Measurements from ENCODE around the gene MARCHF9. TPM values are rescaled to one million over a fixed set of nuclear protein-coding genes. Genes with fewer than 3 reads are reported as not detected.
"Not testable (repeated sequence)": the region's sequence is repeated elsewhere in the genome, so short reads cannot be mapped to it uniquely, and the experiment has no call there.

The MARCHF9 gene
- total and polyA plus RNA-seq, 2 experiments from 2014 or later = 0.18 to 0.97 TPM

DNA sequence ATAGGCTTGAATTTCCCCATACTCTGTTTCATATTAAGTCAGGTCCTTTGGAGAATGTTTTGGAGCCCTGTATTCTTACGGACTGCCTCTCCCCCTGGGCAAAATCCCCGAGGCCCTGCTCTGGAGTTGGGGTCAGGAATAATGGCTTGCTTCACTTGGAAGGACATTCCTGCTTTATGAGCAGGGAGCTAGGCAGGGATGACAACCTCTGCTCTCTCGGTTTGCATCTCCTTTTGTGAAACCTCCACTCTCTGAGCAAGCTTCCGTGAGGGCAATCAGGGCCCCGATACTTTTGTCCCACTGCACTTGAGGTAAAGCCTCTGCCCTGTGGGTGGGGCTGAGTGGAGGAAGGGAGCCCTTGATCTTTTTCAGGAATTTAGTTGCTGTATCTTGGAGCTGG lies 41.7 kb upstream of the MARCHF9 start:
- Histone ChIP-seq H3K79me2 (ENCODE audit: insufficient read depth) (no peaks in the 10 kb centered on the region), H3F3A (ENCODE audit: insufficient read depth) (no peaks in the 10 kb centered on the region), H2AFZ (no peak overlapping the region), H3K27ac (no peak overlapping the region), H3K27me3 (replicated peaks; ENCODE audit: insufficient read depth) (no peaks in the 10 kb centered on the region), H4K20me1 (ENCODE audit: insufficient read depth) (no peaks in the 10 kb centered on the region), H3K4me2 (ENCODE audit: unreplicated experiment) (no peak overlapping the region), H3K9me2 (ENCODE audit: insufficient read depth) (no peaks in the 10 kb centered on the region), H3K4me3 (no peak overlapping the region), H3K9ac (no peak overlapping the region), H3K9me3 (ENCODE audit: low read depth) (no peaks in the 10 kb centered on the region), H3K36me3 (ENCODE audit: low read depth) (peaks cover 21% of the 10 kb centered on the region), H3K4me1 (ENCODE audit: insufficient read depth) (no peaks in the 10 kb centered on the region)
- DNase-seq = no peak
- no peak for TF ChIP-seq EZH2phosphoT487 (IDR thresholded peaks at IDR 0.05; ENCODE audit: insufficient read depth, low read depth)
- TF ChIP-seq EZH2 (IDR thresholded peaks at IDR 0.05; ENCODE audit: insufficient read depth, poor library complexity, severe bottlenecking) = no peak
- in situ Hi-C loops (cut with MboI) = no loop called here
- WGBS, 2 experiments (ENCODE audit: low coverage in 1 of 2, low lambda C conversion rate in 2 of 2, missing lambda C conversion rate in 2 of 2) = 82 to 85% methylated on average over 5 of the region's 5 CpGs

GRCh38 chr12:57715036-57715748 lies 39.7 kb upstream of the MARCHF9 start:
- H3F3A ChIP-seq (ENCODE audit: insufficient read depth); H3K9me3 ChIP-seq (ENCODE audit: low read depth); H3K4me2 ChIP-seq (ENCODE audit: unreplicated experiment); H3K4me1 ChIP-seq (ENCODE audit: insufficient read depth); H4K20me1 ChIP-seq (ENCODE audit: insufficient read depth); DNase-seq; H3K9ac ChIP-seq; H2AFZ ChIP-seq; H3K79me2 ChIP-seq (ENCODE audit: insufficient read depth); in situ Hi-C loops (cut with MboI); H3K27me3 ChIP-seq (replicated peaks; ENCODE audit: insufficient read depth); H3K4me3 ChIP-seq; H3K9me2 ChIP-seq (ENCODE audit: insufficient read depth); H3K27ac ChIP-seq: not testable (repeated sequence)
- 94 to 98% methylated on average over 6 of the region's 6 CpGs for WGBS, 2 experiments (ENCODE audit: low coverage in 1 of 2, low lambda C conversion rate in 2 of 2, missing lambda C conversion rate in 2 of 2)
- H3K36me3 ChIP-seq (ENCODE audit: low read depth) = peaks cover 21% of the 10 kb centered on the region

- Histone ChIP-seq H3K27me3 (replicated peaks; ENCODE audit: insufficient read depth) (no peaks in the 10 kb centered on the region), H3K27ac (no peak overlapping the region), H3K36me3 (ENCODE audit: low read depth) (peaks cover 21% of the 10 kb centered on the region), H3K79me2 (ENCODE audit: insufficient read depth) (no peaks in the 10 kb centered on the region), H3K4me2 (ENCODE audit: unreplicated experiment) (no peak overlapping the region), H2AFZ (no peak overlapping the region), H4K20me1 (ENCODE audit: insufficient read depth) (no peaks in the 10 kb centered on the region), H3K9me3 (ENCODE audit: low read depth) (no peaks in the 10 kb centered on the region), H3K4me1 (ENCODE audit: insufficient read depth) (no peaks in the 10 kb centered on the region), H3K4me3 (no peak overlapping the region), H3K9ac (no peak overlapping the region), H3K9me2 (ENCODE audit: insufficient read depth) (no peaks in the 10 kb centered on the region), H3F3A (ENCODE audit: insufficient read depth) (no peaks in the 10 kb centered on the region)
- no peak for DNase-seq
- in situ Hi-C loops (cut with MboI) = no loop called here
- TF ChIP-seq EZH2 (IDR thresholded peaks at IDR 0.05; ENCODE audit: insufficient read depth, poor library complexity, severe bottlenecking) = no peak
- TF ChIP-seq EZH2phosphoT487 (IDR thresholded peaks at IDR 0.05; ENCODE audit: insufficient read depth, low read depth) = no peak
- 89% methylated on average over 9 to 12 of the region's 12 CpGs for WGBS, 2 experiments (ENCODE audit: low coverage in 1 of 2, low lambda C conversion rate in 2 of 2, missing lambda C conversion rate in 2 of 2)
These were observed 39.1 kb upstream of the MARCHF9 start for GRCh38 chr12:57715786-57716185.

- Histone ChIP-seq H3K27me3 (replicated peaks; ENCODE audit: insufficient read depth) (no peaks in the 10 kb centered on the region), H3K4me1 (ENCODE audit: insufficient read depth) (no peaks in the 10 kb centered on the region), H3K79me2 (ENCODE audit: insufficient read depth) (no peaks in the 10 kb centered on the region), H2AFZ (no peak overlapping the region), H3K27ac (no peak overlapping the region), H4K20me1 (ENCODE audit: insufficient read depth) (no peaks in the 10 kb centered on the region), H3K9me2 (ENCODE audit: insufficient read depth) (no peaks in the 10 kb centered on the region), H3K36me3 (ENCODE audit: low read depth) (peaks cover 21% of the 10 kb centered on the region), H3F3A (ENCODE audit: insufficient read depth) (no peaks in the 10 kb centered on the region), H3K9me3 (ENCODE audit: low read depth) (no peaks in the 10 kb centered on the region), H3K4me2 (ENCODE audit: unreplicated experiment) (no peak overlapping the region), H3K9ac (no peak overlapping the region), H3K4me3 (no peak overlapping the region)
- no peak for TF ChIP-seq EZH2phosphoT487 (IDR thresholded peaks at IDR 0.05; ENCODE audit: insufficient read depth, low read depth)
- no peak for TF ChIP-seq EZH2 (IDR thresholded peaks at IDR 0.05; ENCODE audit: insufficient read depth, poor library complexity, severe bottlenecking)
- no peak for DNase-seq
- in situ Hi-C loops (cut with MboI) = no loop called here
- WGBS, 2 experiments (ENCODE audit: low coverage in 1 of 2, low lambda C conversion rate in 2 of 2, missing lambda C conversion rate in 2 of 2) = 89 to 93% methylated on average over 4 of the region's 4 CpGs
These were observed 38.6 kb upstream of the MARCHF9 start for GRCh38 chr12:57716305-57716704.

- in situ Hi-C loops (cut with MboI) = no loop called here
- Histone ChIP-seq H3K79me2 (ENCODE audit: insufficient read depth) (no peaks in the 10 kb centered on the region), H3K9ac (no peak overlapping the region), H2AFZ (no peak overlapping the region), H3K9me3 (ENCODE audit: low read depth) (no peaks in the 10 kb centered on the region), H3K36me3 (ENCODE audit: low read depth) (peaks cover 14% of the 10 kb centered on the region), H3K9me2 (ENCODE audit: insufficient read depth) (no peaks in the 10 kb centered on the region), H3K4me1 (ENCODE audit: insufficient read depth) (no peaks in the 10 kb centered on the region), H3K4me3 (no peak overlapping the region), H3F3A (ENCODE audit: insufficient read depth) (no peaks in the 10 kb centered on the region), H3K4me2 (ENCODE audit: unreplicated experiment) (no peak overlapping the region), H4K20me1 (ENCODE audit: insufficient read depth) (no peaks in the 10 kb centered on the region), H3K27ac (no peak overlapping the region), H3K27me3 (replicated peaks; ENCODE audit: insufficient read depth) (no peaks in the 10 kb centered on the region)
- no peak for TF ChIP-seq EZH2phosphoT487 (IDR thresholded peaks at IDR 0.05; ENCODE audit: insufficient read depth, low read depth)
- 96 to 97% methylated on average over 5 of the region's 5 CpGs for WGBS, 2 experiments (ENCODE audit: low coverage in 1 of 2, low lambda C conversion rate in 2 of 2, missing lambda C conversion rate in 2 of 2)
- no peak for DNase-seq
These were observed 37.8 kb upstream of the MARCHF9 start for GRCh38 chr12:57717131-57717530.
